Liver (tissue), 9 donors: ENCODE results near the gene EXOC4. TPM values are rescaled to one million over a fixed set of nuclear protein-coding genes. Genes with fewer than 3 reads are reported as not detected.

ENCODE experiments used
- DNase-seq: peaks from one replicate; pipeline ENCODE4 v3.0.0-alpha.2; 2017; ENCODE audit warnings: low spot score
- H3K27ac ChIP-seq, 2 donors: one replicate each; pipeline ENCODE4 v1.7.0; 2013; ENCODE audit warnings: inconsistent platforms in 2 of 2, low read length in 2 of 2, control low read depth in 1 of 2, low read depth in 1 of 2, mild to moderate bottlenecking in 1 of 2
- H3K27me3 ChIP-seq, 4 donors: one replicate each; pipeline versions ENCODE4 v1.6.1 to v1.7.0; 2013; ENCODE audit warnings: low read length in 3 of 4, inconsistent platforms in 1 of 4, mild to moderate bottlenecking in 1 of 4, moderate library complexity in 1 of 4; ENCODE audit not compliant: control insufficient read depth in 4 of 4, insufficient read depth in 4 of 4
- H3K36me3 ChIP-seq, 4 donors: one replicate each; pipeline versions ENCODE4 v1.6.1 to v1.7.0; 2013; ENCODE audit warnings: low read length in 3 of 4, mild to moderate bottlenecking in 3 of 4, low read depth in 1 of 4, moderate library complexity in 1 of 4; ENCODE audit not compliant: control insufficient read depth in 4 of 4, insufficient read depth in 3 of 4
- H3K4me1 ChIP-seq, 4 donors: one replicate each; pipeline versions ENCODE4 v1.6.1 to v1.7.0; 2013; ENCODE audit warnings: low read length in 3 of 4, mild to moderate bottlenecking in 3 of 4, moderate library complexity in 1 of 4; ENCODE audit not compliant: control insufficient read depth in 4 of 4, insufficient read depth in 4 of 4
- H3K4me3 ChIP-seq, 3 donors: one replicate each; pipeline versions ENCODE4 v1.6.1 to v1.7.0; 2013; ENCODE audit warnings: low read length in 3 of 3, control low read depth in 1 of 3, low read depth in 1 of 3, mild to moderate bottlenecking in 1 of 3
- H3K9ac ChIP-seq, 2 donors: one replicate each; pipeline ENCODE4 v1.7.0; 2013; ENCODE audit warnings: low read length in 2 of 2, mild to moderate bottlenecking in 2 of 2, moderate library complexity in 2 of 2, control low read depth in 1 of 2, low read depth in 1 of 2
- H3K9me3 ChIP-seq, 4 donors: one replicate each; pipeline versions ENCODE4 v1.6.1 to v1.7.0; 2013; ENCODE audit warnings: low read length in 3 of 4; ENCODE audit not compliant: control insufficient read depth in 4 of 4
- ATF3 ChIP-seq: IDR thresholded peaks from 2 replicates; pipeline ENCODE4 v1.6.1; 2016; ENCODE audit warnings: antibody characterized with exemption
- CTCF ChIP-seq: fragments of 150-350 bp; IDR thresholded peaks from 2 replicates; pipeline ENCODE4 v1.5.1; 2017; ENCODE audit warnings: improper control_type of control experiment, low read depth, low read length; ENCODE audit not compliant: missing input control
- EGR1 ChIP-seq, 2 donors: IDR thresholded peaks; 2 replicates each; pipeline ENCODE4 v1.6.1; 2016 to 2018; ENCODE audit warnings: antibody characterized with exemption in 2 of 2, low read depth in 2 of 2
- FOXA2 ChIP-seq: IDR thresholded peaks from 2 replicates; pipeline ENCODE4 v1.6.1; 2016; ENCODE audit warnings: antibody characterized with exemption
- GABPA ChIP-seq, 2 donors: IDR thresholded peaks in 1 of 2; conservative IDR thresholded peaks in 1 of 2; 2 replicates each; pipeline ENCODE4 v1.6.1; 2016; ENCODE audit warnings: antibody characterized with exemption in 2 of 2, mild to moderate bottlenecking in 1 of 2, moderate library complexity in 1 of 2
- HNF4A ChIP-seq, 2 donors: conservative IDR thresholded peaks; 2 replicates each; pipeline ENCODE4 v1.6.1; 2016; ENCODE audit warnings: antibody characterized with exemption in 2 of 2, mild to moderate bottlenecking in 2 of 2
- JUND ChIP-seq, 2 donors: IDR thresholded peaks; 2 replicates each; pipeline ENCODE4 v1.6.1; 2016; ENCODE audit warnings: antibody characterized with exemption in 2 of 2
- MAX ChIP-seq: IDR thresholded peaks from 2 replicates; pipeline ENCODE4 v1.6.1; 2016; ENCODE audit warnings: antibody characterized with exemption
- NR2F2 ChIP-seq: IDR thresholded peaks from 2 replicates; pipeline ENCODE4 v1.6.1; 2016; ENCODE audit warnings: antibody characterized with exemption
- RAD21 ChIP-seq, 2 donors: IDR thresholded peaks; 2 replicates each; pipeline ENCODE4 v1.6.1; 2016; ENCODE audit warnings: antibody characterized with exemption in 2 of 2, mild to moderate bottlenecking in 2 of 2
- REST ChIP-seq: IDR thresholded peaks from 2 replicates; pipeline ENCODE4 v1.6.1; 2016; ENCODE audit warnings: antibody characterized with exemption, mild to moderate bottlenecking
- RXRA ChIP-seq, 2 donors: IDR thresholded peaks; 2 replicates each; pipeline ENCODE4 v1.6.1; 2017 to 2018; ENCODE audit warnings: antibody characterized with exemption in 2 of 2, mild to moderate bottlenecking in 1 of 2
- TAF1 ChIP-seq: conservative IDR thresholded peaks from 2 replicates; pipeline ENCODE4 v1.6.1; 2016; ENCODE audit warnings: antibody characterized with exemption, mild to moderate bottlenecking
- YY1 ChIP-seq: IDR thresholded peaks from 2 replicates; pipeline ENCODE4 v1.6.1; 2016; ENCODE audit warnings: antibody characterized with exemption, mild to moderate bottlenecking
- WGBS: extraction: QIAGEN DNeasy Blood & Tissue Kit; methylation state at CpG from one replicate; pipeline ENCODE4 v1.1.7; 2013; 5-methylcytosine and 5-hydroxymethylcytosine counted together
- polyA plus RNA-seq, 2 donors: library from polyadenylated mRNA; stranded (reverse) in 1 of 2; unstranded in 1 of 2; fragments of 200-250 nt in 1 of 2; fragments of >200 nt in 1 of 2; fragmentation: Nextera tagmentation in 1 of 2; extraction: Ambion mirVana in 1 of 2; gene quantifications; one replicate each; pipeline versions ENCODE4 v1.2.1 to v1.2.3, GENCODE V29; 2013 to 2015
- total RNA-seq, 2 donors: library from RNA; depleted of rRNA; stranded (reverse); fragments of >200 nt; gene quantifications; one replicate each; pipeline ENCODE4 v1.2.3, GENCODE V29; 2014
- donor health status: healthy.
- donor health status: healthy.
- donor health status: healthy.
- donor health status: healthy.
- donor health status: healthy.

EXOC4 gene
- total and polyA plus RNA-seq, 4 donors, result 9.5 to 55.9 (median 23.6) TPM

GRCh38 chr7:133299676-133300075 is 46.8 kb downstream of the EXOC4 start (continued):
- TF ChIP-seq JUND (IDR thresholded peaks at IDR 0.05), result no peak
- TF ChIP-seq FOXA2, result no peak
- TF ChIP-seq NR2F2, result no peak
- no peak for TF ChIP-seq RAD21 (IDR thresholded peaks at IDR 0.05)
- no peak for TF ChIP-seq MAX
- TF ChIP-seq GABPA (IDR thresholded peaks at IDR 0.05 in 1 of 2, conservative IDR thresholded peaks at IDR 0.05 in 1 of 2), result no peak

- no peaks in the 10 kb centered on the region for H3K27me3 ChIP-seq
- TF ChIP-seq FOXA2 (no peak), NR2F2 (no peak), EGR1 (IDR thresholded peaks at IDR 0.05; ENCODE audit: low read depth in 2 of 2) (no peak), ATF3 (no peak), HNF4A (conservative IDR thresholded peaks at IDR 0.05) (no peak)
- whole genome bisulfite sequencing, result 94% methylated on average over 2 of the region's 2 CpGs
- no peak overlapping the region for H3K27ac ChIP-seq
- no peaks in the 10 kb centered on the region for H3K9me3 ChIP-seq
- H3K9ac ChIP-seq, result no peak overlapping the region
- peaks cover 0 to 7% (median 1%) of the 10 kb centered on the region in 4 donors for H3K4me1 ChIP-seq
- DNase-seq, result no peak
- H3K36me3 ChIP-seq, result no peaks in the 10 kb centered on the region
- H3K4me3 ChIP-seq, result no peak overlapping the region
Measured at GRCh38 chr7:133300088-133300487, 47.2 kb downstream of the EXOC4 start.

- Histone ChIP-seq H3K4me3 (no peak overlapping the region), H3K9me3 (no peaks in the 10 kb centered on the region), H3K27ac (no peak overlapping the region), H3K9ac (no peak overlapping the region), H3K4me1 (peaks cover 0 to 7% (median 1%) of the 10 kb centered on the region in 4 donors), H3K36me3 (no peaks in the 10 kb centered on the region), H3K27me3 (no peaks in the 10 kb centered on the region)
- WGBS, result 92% methylated on average over 5 of the region's 5 CpGs
- TF ChIP-seq JUND (IDR thresholded peaks at IDR 0.05) (no peak), RAD21 (IDR thresholded peaks at IDR 0.05) (no peak), CTCF (no peak), EGR1 (IDR thresholded peaks at IDR 0.05; ENCODE audit: low read depth in 2 of 2) (no peak), RXRA (IDR thresholded peaks at IDR 0.05) (no peak), YY1 (no peak), REST (no peak), TAF1 (no peak), ATF3 (no peak), MAX (no peak)
- DNase-seq, result no peak
Measured at GRCh38 chr7:133300811-133301210, 47.9 kb downstream of the EXOC4 start.
